WERI-Rb-1 (cell line): ENCODE results near the gene ATP8B3.

Experiments
- DNase-seq: peaks from one replicate; pipeline ENCODE4 v3.0.0-alpha.2; 2020
- H3K27ac ChIP-seq: fragments of 250-450 bp; sonication (Bioruptor Pico); 2 replicates; pipeline ENCODE4 v1.5.1; 2020; ENCODE audit warnings: mild to moderate bottlenecking, moderate library complexity
- H3K27me3 ChIP-seq: fragments of 250-450 bp; sonication (Bioruptor Pico); 2 replicates; pipeline ENCODE4 v1.5.1; 2021; ENCODE audit warnings: mild to moderate bottlenecking, low read depth, moderate library complexity; ENCODE audit not compliant: insufficient read depth, severe bottlenecking
- H3K36me3 ChIP-seq: fragments of 250-450 bp; sonication (Bioruptor Pico); 2 replicates; pipeline ENCODE4 v1.5.1; 2020; ENCODE audit warnings: mild to moderate bottlenecking, moderate library complexity
- H3K4me3 ChIP-seq: 2 replicates; pipeline ENCODE4 v1.5.1; 2011; ENCODE audit warnings: low read depth, mild to moderate bottlenecking, control low read depth, low read length
- H3K9me3 ChIP-seq: fragments of 250-450 bp; sonication (Bioruptor Pico); 2 replicates; pipeline ENCODE4 v1.5.1; 2021; ENCODE audit warnings: mild to moderate bottlenecking, moderate library complexity; ENCODE audit not compliant: severe bottlenecking
- CTCF ChIP-seq: IDR thresholded peaks from 2 replicates; pipeline ENCODE4 v1.5.1; 2011; ENCODE audit warnings: low read depth, mild to moderate bottlenecking, control low read depth, inconsistent platforms, low read length

The ATP8B3 gene

GRCh38 chr19:1783874-1784273 is 28.2 kb downstream of the ATP8B3 start:
- no peak overlapping the region for H3K4me3 ChIP-seq
- H3K27me3 ChIP-seq: peaks cover 9% of the 10 kb centered on the region
- peaks cover 15% of the 10 kb centered on the region for H3K9me3 ChIP-seq
- no peak for TF ChIP-seq CTCF
- no peak overlapping the region for H3K27ac ChIP-seq
- no peaks in the 10 kb centered on the region for H3K36me3 ChIP-seq
- DNase-seq: no peak

GRCh38 chr19:1783354-1783753 is 28.7 kb downstream of the ATP8B3 start:
- H3K9me3 ChIP-seq: peaks cover 15% of the 10 kb centered on the region
- no peak for TF ChIP-seq CTCF
- H3K36me3 ChIP-seq: no peaks in the 10 kb centered on the region
- no peak for DNase-seq
- no peak overlapping the region for H3K27ac ChIP-seq
- H3K4me3 ChIP-seq: no peak overlapping the region
- H3K27me3 ChIP-seq: peaks cover 12% of the 10 kb centered on the region

- no peaks in the 10 kb centered on the region for H3K36me3 ChIP-seq
- H3K4me3 ChIP-seq: no peak overlapping the region
- H3K9me3 ChIP-seq: peaks cover 15% of the 10 kb centered on the region
- no peak overlapping the region for H3K27ac ChIP-seq
- no peak for TF ChIP-seq CTCF
- DNase-seq: no peak
- peaks cover 17% of the 10 kb centered on the region for H3K27me3 ChIP-seq
Observed at GRCh38 chr19:1782521-1782920, 29.6 kb downstream of the ATP8B3 start.

GRCh38 chr19:1780272-1780958 is 31.7 kb downstream of the ATP8B3 start:
- no peak for DNase-seq
- peaks cover 38% of the 10 kb centered on the region for H3K27me3 ChIP-seq
- no peak overlapping the region for H3K27ac ChIP-seq
- H3K4me3 ChIP-seq: no peak overlapping the region
- no peaks in the 10 kb centered on the region for H3K36me3 ChIP-seq
- no peak for TF ChIP-seq CTCF
- peaks cover 15% of the 10 kb centered on the region for H3K9me3 ChIP-seq

- peaks cover 20% of the 10 kb centered on the region for H3K9me3 ChIP-seq
- TF ChIP-seq CTCF: no peak
- no peaks in the 10 kb centered on the region for H3K36me3 ChIP-seq
- H3K27ac ChIP-seq: no peak overlapping the region
- no peak for DNase-seq
- no peak overlapping the region for H3K4me3 ChIP-seq
- peaks cover 46% of the 10 kb centered on the region for H3K27me3 ChIP-seq
Observed at GRCh38 chr19:1779574-1779973, 32.5 kb downstream of the ATP8B3 start.

- no peak for TF ChIP-seq CTCF
- H3K4me3 ChIP-seq: no peak overlapping the region
- H3K27ac ChIP-seq: no peak overlapping the region
- peaks cover 60% of the 10 kb centered on the region for H3K27me3 ChIP-seq
- H3K36me3 ChIP-seq: no peaks in the 10 kb centered on the region
- DNase-seq: no peak
- peaks cover 16% of the 10 kb centered on the region for H3K9me3 ChIP-seq
Observed at GRCh38 chr19:1777149-1777548, 34.9 kb downstream of the ATP8B3 start.
